ENCODE data around the gene TNFRSF4.

DNA sequence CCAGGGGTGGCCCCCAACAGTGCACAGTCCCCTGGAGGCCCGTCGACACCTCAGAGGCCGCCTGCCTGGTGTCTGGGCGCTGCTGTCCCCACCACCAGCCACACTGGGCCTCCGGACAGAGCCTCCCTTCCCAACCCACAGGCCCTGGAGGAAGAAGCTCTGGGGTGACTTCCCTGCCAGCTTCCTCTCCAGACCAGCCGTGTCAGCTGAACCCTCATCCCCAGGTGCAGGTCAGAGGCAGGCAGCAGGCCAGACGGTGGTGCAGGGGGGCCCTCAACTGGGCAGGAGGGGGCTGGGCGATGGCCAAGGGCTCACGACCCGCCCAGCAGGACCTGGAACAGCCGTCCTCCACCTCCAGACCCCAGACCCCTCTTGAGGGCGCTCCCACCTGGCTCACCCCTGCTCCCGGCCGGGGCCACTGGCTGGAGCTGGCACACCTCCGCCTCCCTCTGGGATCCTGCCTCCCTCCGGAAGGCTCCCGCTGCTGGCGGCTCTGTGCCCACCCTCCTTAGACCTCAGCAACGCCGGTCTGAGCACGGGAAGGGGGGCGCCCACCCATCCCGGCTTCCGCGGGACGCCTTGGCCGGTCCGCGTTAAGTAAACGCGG is 8.1 kb downstream of the TNFRSF4 start:
- TF ChIP-seq, protein P1, sequence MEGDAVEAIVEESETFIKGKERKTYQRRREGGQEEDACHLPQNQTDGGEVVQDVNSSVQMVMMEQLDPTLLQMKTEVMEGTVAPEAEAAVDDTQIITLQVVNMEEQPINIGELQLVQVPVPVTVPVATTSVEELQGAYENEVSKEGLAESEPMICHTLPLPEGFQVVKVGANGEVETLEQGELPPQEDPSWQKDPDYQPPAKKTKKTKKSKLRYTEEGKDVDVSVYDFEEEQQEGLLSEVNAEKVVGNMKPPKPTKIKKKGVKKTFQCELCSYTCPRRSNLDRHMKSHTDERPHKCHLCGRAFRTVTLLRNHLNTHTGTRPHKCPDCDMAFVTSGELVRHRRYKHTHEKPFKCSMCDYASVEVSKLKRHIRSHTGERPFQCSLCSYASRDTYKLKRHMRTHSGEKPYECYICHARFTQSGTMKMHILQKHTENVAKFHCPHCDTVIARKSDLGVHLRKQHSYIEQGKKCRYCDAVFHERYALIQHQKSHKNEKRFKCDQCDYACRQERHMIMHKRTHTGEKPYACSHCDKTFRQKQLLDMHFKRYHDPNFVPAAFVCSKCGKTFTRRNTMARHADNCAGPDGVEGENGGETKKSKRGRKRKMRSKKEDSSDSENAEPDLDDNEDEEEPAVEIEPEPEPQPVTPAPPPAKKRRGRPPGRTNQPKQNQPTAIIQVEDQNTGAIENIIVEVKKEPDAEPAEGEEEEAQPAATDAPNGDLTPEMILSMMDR (IDR thresholded peaks at IDR 0.05) = no peak
- TF ChIP-seq ZFX (IDR thresholded peaks at IDR 0.05; ENCODE audit: borderline replicate concordance) = no peak

Measured in 22Rv1 (cell line).